Astrocyte (in vitro differentiated cells and primary cell): ENCODE measurements around the gene TMC8. TPM values are rescaled to one million over a fixed set of nuclear protein-coding genes. Genes with fewer than 3 reads are reported as not detected.

Source experiments
- DNase-seq: peaks from one replicate; pipeline ENCODE4 v3.0.0-alpha.2; 2010; ENCODE audit warnings: low read depth
- FAIRE-seq: peaks from 2 replicates; lab custom pipeline; 2011; peaks lifted over from hg19 to GRCh38; lab: Jason Lieb, UNC
- H2AFZ ChIP-seq: 2 replicates; pipeline ENCODE4 v1.6.0; 2012; ENCODE audit warnings: low read depth, low read length, inconsistent platforms
- H3K27ac ChIP-seq: 2 replicates; pipeline ENCODE4 v1.5.1; 2011; ENCODE audit warnings: low read depth, low read length, inconsistent platforms
- H3K27me3 ChIP-seq: 2 replicates; pipeline ENCODE4 v1.6.0; 2011; ENCODE audit warnings: low read length, inconsistent platforms; ENCODE audit not compliant: insufficient read depth
- H3K36me3 ChIP-seq: 2 replicates; pipeline ENCODE4 v1.5.1; 2011; ENCODE audit warnings: low read length, inconsistent platforms; ENCODE audit not compliant: insufficient read depth
- H3K4me1 ChIP-seq: 2 replicates; pipeline ENCODE4 v1.5.1; 2011; ENCODE audit warnings: low read length, inconsistent platforms; ENCODE audit not compliant: insufficient read depth
- H3K4me2 ChIP-seq: 2 replicates; pipeline ENCODE4 v1.6.0; 2012; ENCODE audit warnings: low read length, inconsistent platforms
- H3K4me3 ChIP-seq: 2 replicates; pipeline ENCODE4 v1.5.1; 2011; ENCODE audit warnings: low read depth, mild to moderate bottlenecking, low read length, inconsistent platforms; ENCODE audit not compliant: insufficient read depth
- H3K79me2 ChIP-seq: 2 replicates; pipeline ENCODE4 v1.6.0; 2012; ENCODE audit warnings: mild to moderate bottlenecking, low read length, inconsistent platforms; ENCODE audit not compliant: insufficient read depth
- H3K9ac ChIP-seq: 2 replicates; pipeline ENCODE4 v1.6.0; 2012; ENCODE audit warnings: mild to moderate bottlenecking, low read length, inconsistent platforms
- H3K9me3 ChIP-seq: 2 replicates; pipeline ENCODE4 v1.5.1; 2012; ENCODE audit warnings: low read depth, mild to moderate bottlenecking, low read length, inconsistent platforms; ENCODE audit not compliant: insufficient read depth
- H4K20me1 ChIP-seq: 2 replicates; pipeline ENCODE4 v1.6.0; 2012; ENCODE audit warnings: low read length, inconsistent platforms; ENCODE audit not compliant: insufficient read depth
- H3K27ac Mint-ChIP-seq: one replicate; pipeline ENCODE4 v1.8.0; 2021; ENCODE audit warnings: mild to moderate bottlenecking, mixed read lengths; ENCODE audit not compliant: unreplicated experiment
- H3K27me3 Mint-ChIP-seq: one replicate; pipeline ENCODE4 v1.8.0; 2021; ENCODE audit warnings: low read depth, mixed read lengths; ENCODE audit not compliant: unreplicated experiment
- H3K36me3 Mint-ChIP-seq: one replicate; pipeline ENCODE4 v1.8.0; 2021; ENCODE audit warnings: low read depth, mixed read lengths; ENCODE audit not compliant: unreplicated experiment
- H3K4me1 Mint-ChIP-seq: one replicate; pipeline ENCODE4 v1.8.0; 2021; ENCODE audit warnings: low read depth, mixed read lengths; ENCODE audit not compliant: unreplicated experiment
- H3K4me3 Mint-ChIP-seq: one replicate; pipeline ENCODE4 v1.8.0; 2021; ENCODE audit warnings: mild to moderate bottlenecking, moderate library complexity, mixed read lengths; ENCODE audit not compliant: unreplicated experiment
- H3K9me3 Mint-ChIP-seq: one replicate; pipeline ENCODE4 v1.8.0; 2021; ENCODE audit warnings: mild to moderate bottlenecking, mixed read lengths; ENCODE audit not compliant: unreplicated experiment
- EZH2 ChIP-seq: IDR thresholded peaks from 2 replicates; pipeline ENCODE4 v1.6.1; 2012; ENCODE audit warnings: mild to moderate bottlenecking, low read length, inconsistent platforms; ENCODE audit not compliant: insufficient read depth
- total RNA-seq: library from RNA; stranded (reverse); gene quantifications from 2 replicates; pipeline ENCODE4 v1.2.1, GENCODE V29; 2021
- TF ChIP-seq, protein P1 (sequence below): IDR thresholded peaks from 2 replicates; pipeline ENCODE4 v1.5.1; 2011; ENCODE audit warnings: low read depth, mild to moderate bottlenecking, inconsistent platforms, low read length, moderate library complexity; ENCODE audit not compliant: insufficient read depth

Gene TMC8
- total RNA-seq, 1 donor from 2014 or later = 0.27 TPM

DNA sequence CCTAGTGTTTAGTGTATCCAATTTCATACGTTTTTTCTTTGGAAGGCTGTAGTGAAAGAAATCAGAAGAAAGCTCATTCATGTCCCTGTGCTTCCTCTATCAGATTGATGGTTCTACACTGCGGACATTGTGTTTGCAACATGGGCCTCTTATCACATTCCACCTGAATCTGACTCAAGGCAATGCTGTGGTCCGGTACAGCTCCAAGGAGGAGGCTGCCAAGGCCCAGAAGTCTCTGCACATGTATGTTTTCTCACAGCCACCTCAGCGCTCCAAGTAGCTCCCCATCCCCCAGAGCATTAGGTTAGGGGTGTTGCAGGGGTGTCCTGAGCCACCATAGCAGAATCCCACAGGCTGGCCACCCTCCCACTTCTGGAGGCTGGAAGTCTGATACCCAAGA is 27.3 kb upstream of the TMC8 start:
- Histone ChIP-seq H3K4me1 (no peaks in the 10 kb centered on the region), H3K9ac (no peak overlapping the region), H3K9me3 (no peaks in the 10 kb centered on the region), H2AFZ (no peak overlapping the region), H3K4me2 (no peak overlapping the region), H3K27me3 (no peaks in the 10 kb centered on the region), H4K20me1 (no peaks in the 10 kb centered on the region), H3K4me3 (no peak overlapping the region), H3K27ac (no peak overlapping the region), H3K36me3 (peaks cover 4% of the 10 kb centered on the region), H3K79me2 (no peaks in the 10 kb centered on the region)
- H3K9me3 Mint-ChIP-seq = peaks cover 18% of the 10 kb centered on the region
- H3K4me1 Mint-ChIP-seq = no peaks in the 10 kb centered on the region
- H3K36me3 Mint-ChIP-seq = peaks cover 32% of the 10 kb centered on the region
- no peak overlapping the region for H3K27ac Mint-ChIP-seq
- no peak overlapping the region for H3K4me3 Mint-ChIP-seq
- TF ChIP-seq EZH2 = no peak
- TF ChIP-seq, protein P1, sequence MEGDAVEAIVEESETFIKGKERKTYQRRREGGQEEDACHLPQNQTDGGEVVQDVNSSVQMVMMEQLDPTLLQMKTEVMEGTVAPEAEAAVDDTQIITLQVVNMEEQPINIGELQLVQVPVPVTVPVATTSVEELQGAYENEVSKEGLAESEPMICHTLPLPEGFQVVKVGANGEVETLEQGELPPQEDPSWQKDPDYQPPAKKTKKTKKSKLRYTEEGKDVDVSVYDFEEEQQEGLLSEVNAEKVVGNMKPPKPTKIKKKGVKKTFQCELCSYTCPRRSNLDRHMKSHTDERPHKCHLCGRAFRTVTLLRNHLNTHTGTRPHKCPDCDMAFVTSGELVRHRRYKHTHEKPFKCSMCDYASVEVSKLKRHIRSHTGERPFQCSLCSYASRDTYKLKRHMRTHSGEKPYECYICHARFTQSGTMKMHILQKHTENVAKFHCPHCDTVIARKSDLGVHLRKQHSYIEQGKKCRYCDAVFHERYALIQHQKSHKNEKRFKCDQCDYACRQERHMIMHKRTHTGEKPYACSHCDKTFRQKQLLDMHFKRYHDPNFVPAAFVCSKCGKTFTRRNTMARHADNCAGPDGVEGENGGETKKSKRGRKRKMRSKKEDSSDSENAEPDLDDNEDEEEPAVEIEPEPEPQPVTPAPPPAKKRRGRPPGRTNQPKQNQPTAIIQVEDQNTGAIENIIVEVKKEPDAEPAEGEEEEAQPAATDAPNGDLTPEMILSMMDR = no peak
- FAIRE-seq (no peak), DNase-seq (no peak)
- H3K27me3 Mint-ChIP-seq = no peaks in the 10 kb centered on the region

DNA sequence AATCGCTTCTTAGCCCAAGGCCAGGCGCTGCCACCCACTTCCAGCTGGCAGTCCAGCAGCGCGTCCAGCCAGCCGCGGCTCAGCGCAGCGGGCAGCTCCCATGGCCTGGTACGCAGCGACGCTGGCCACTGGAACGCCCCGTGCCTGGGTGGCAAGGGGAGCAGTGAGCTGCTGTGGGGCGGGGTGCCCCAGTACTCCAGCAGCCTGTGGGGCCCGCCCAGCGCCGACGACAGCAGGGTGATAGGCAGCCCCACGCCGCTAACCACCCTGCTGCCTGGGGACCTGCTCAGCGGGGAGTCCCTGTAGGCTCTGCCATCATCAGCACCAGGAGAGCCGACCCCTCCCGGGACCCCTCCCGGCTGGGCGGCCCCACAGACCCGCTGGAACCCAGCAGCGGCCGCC is 26.0 kb upstream of the TMC8 start:
- Histone ChIP-seq H2AFZ (no peak overlapping the region), H3K9me3 (no peaks in the 10 kb centered on the region), H3K4me2 (no peak overlapping the region), H3K36me3 (no peaks in the 10 kb centered on the region), H3K4me3 (no peak overlapping the region), H3K4me1 (no peaks in the 10 kb centered on the region), H3K27ac (no peak overlapping the region), H3K27me3 (no peaks in the 10 kb centered on the region), H4K20me1 (no peaks in the 10 kb centered on the region), H3K9ac (no peak overlapping the region), H3K79me2 (no peaks in the 10 kb centered on the region)
- Mint-ChIP-seq H3K9me3 (peaks cover 11% of the 10 kb centered on the region), H3K4me3 (no peak overlapping the region), H3K27ac (no peak overlapping the region), H3K27me3 (no peaks in the 10 kb centered on the region), H3K4me1 (no peaks in the 10 kb centered on the region), H3K36me3 (peaks cover 24% of the 10 kb centered on the region)
- TF ChIP-seq, protein P1 = no peak
- TF ChIP-seq EZH2 = no peak
- FAIRE-seq (no peak), DNase-seq (no peak)

DNA sequence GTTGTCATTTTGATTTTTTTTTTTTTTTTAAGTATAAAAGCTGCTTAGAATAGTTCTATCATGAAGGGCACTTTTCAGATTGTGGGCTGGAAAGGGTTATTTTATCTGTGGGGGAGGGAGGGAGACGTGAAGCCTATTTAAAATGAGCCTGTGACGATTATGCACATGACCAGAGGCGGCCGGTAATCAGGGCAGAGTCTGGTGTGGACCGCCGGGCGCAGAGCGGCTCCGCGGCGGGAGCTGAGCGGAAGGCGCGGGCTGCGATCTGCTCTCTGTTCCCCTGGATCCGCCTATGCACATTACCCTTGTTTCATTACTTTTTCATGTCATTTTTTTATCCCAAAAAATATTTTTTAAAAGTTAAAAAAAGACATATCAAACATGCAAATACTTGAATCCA is 25.5 kb upstream of the TMC8 start:
- H3K27me3 Mint-ChIP-seq = no peaks in the 10 kb centered on the region
- H3K9me3 ChIP-seq = no peaks in the 10 kb centered on the region
- no peaks in the 10 kb centered on the region for H3K27me3 ChIP-seq
- H4K20me1 ChIP-seq = no peaks in the 10 kb centered on the region
- H3K79me2 ChIP-seq = no peaks in the 10 kb centered on the region
- no peak for FAIRE-seq
- no peak overlapping the region for H3K27ac ChIP-seq
- no peaks in the 10 kb centered on the region for H3K36me3 ChIP-seq
- H3K4me1 ChIP-seq = no peaks in the 10 kb centered on the region
- DNase-seq = no peak
- no peaks in the 10 kb centered on the region for H3K4me1 Mint-ChIP-seq
- H3K27ac Mint-ChIP-seq = no peak overlapping the region
- H2AFZ ChIP-seq = no peak overlapping the region
- no peak overlapping the region for H3K4me3 ChIP-seq
- peaks cover 19% of the 10 kb centered on the region for H3K36me3 Mint-ChIP-seq
- H3K4me3 Mint-ChIP-seq = no peak overlapping the region
- no peak overlapping the region for H3K4me2 ChIP-seq
- TF ChIP-seq EZH2 = no peak
- TF ChIP-seq, protein P1 = no peak
- peaks cover 8% of the 10 kb centered on the region for H3K9me3 Mint-ChIP-seq
- no peak overlapping the region for H3K9ac ChIP-seq
